Suprapubic skin (tissue), 4 donors: ENCODE data around the gene RHOF. TPM values are rescaled to one million over a fixed set of nuclear protein-coding genes. Genes with fewer than 3 reads are reported as not detected.

Experiments used
- DNase-seq, 2 donors: peaks; one replicate each; pipeline ENCODE4 v3.0.0-alpha.2; 2019; ENCODE audit warnings: low spot score in 2 of 2
- H3K27ac ChIP-seq: fragments of 200-600 bp; sonication (generic); one replicate; pipeline ENCODE4 v1.5.1; 2019
- H3K27me3 ChIP-seq: fragments of 200-600 bp; sonication (generic); one replicate; pipeline ENCODE4 v1.5.1; 2019
- H3K36me3 ChIP-seq: fragments of 200-600 bp; sonication (generic); one replicate; pipeline ENCODE4 v1.5.1; 2019
- H3K4me1 ChIP-seq: fragments of 200-600 bp; sonication (generic); one replicate; pipeline ENCODE4 v1.5.1; 2019
- H3K4me3 ChIP-seq: fragments of 200-600 bp; sonication (generic); one replicate; pipeline ENCODE4 v1.5.1; 2019; ENCODE audit warnings: mild to moderate bottlenecking
- H3K9me3 ChIP-seq: fragments of 200-600 bp; sonication (generic); one replicate; pipeline ENCODE4 v1.5.1; 2019
- EP300 ChIP-seq: sonication (generic); formaldehyde crosslinking; IDR thresholded peaks from one replicate; pipeline ENCODE4 v1.6.1; 2017; ENCODE audit warnings: antibody characterized with exemption
- POLR2A ChIP-seq, 2 donors: fragments of 450-650 bp; IDR thresholded peaks; one replicate each; pipeline ENCODE4 v1.6.1; 2017; ENCODE audit warnings: antibody characterized with exemption in 2 of 2, mild to moderate bottlenecking in 2 of 2, moderate library complexity in 2 of 2
- POLR2AphosphoS5 ChIP-seq, 3 donors: sonication (generic); formaldehyde crosslinking; IDR thresholded peaks; one replicate each; pipeline ENCODE4 v1.6.1; 2017; ENCODE audit warnings: antibody characterized with exemption in 3 of 3
- WGBS: methylation state at CpG from one replicate; pipeline ENCODE4 v1.1.5; 2018; 5-methylcytosine and 5-hydroxymethylcytosine counted together
- total RNA-seq, 4 donors: library from RNA; depleted of rRNA; stranded (reverse); fragments of >200 nt; gene quantifications; one replicate each; pipeline ENCODE4 v1.1.0, GENCODE V29; 2016
- TF ChIP-seq, protein P1 (sequence below), 2 donors: fragments of 200-600 bp in 1 of 2; fragments of 450-650 bp in 1 of 2; sonication (generic) in 1 of 2; IDR thresholded peaks; one replicate each; pipeline ENCODE4 v1.5.1; 2016 to 2019; ENCODE audit warnings: antibody characterized with exemption in 2 of 2, mild to moderate bottlenecking in 1 of 2, moderate library complexity in 1 of 2

RHOF gene
- total RNA-seq, 4 donors from 2014 or later = 6.6 to 20.4 (median 17.5) TPM

DNA sequence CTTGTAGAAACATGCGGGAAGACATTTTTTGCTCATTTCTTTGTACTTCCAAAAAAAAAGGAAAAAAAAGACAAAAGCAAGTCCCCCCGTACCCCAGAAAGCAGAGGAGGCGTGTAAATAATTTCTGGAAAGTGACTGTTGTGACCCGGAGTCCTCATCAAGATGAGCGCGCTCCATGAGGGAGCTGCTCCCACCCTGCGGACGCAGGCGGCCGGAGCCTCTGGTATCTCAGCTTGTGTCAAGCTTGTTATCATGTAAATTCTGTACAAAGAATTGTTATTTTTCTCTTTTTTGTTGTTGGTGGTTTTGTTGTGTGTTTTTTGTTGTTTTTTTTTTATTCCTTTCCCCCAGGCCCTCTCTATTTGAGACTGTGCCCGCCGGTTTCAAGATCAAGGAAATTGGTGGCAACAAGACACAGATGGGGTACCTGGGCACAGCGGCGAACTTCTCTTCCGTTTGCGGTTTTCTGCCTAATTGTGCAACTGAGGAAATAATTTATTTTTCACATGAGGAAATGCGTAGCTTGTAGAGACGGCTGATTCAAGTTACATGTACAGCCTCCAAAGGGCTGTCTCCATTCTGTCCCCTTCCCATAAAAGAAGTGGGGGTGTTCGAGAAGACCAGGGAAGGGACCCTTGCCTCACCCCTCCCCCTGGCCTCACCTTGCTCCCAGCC, 38.2 kb upstream of the RHOF start:
- TF ChIP-seq POLR2AphosphoS5 (IDR thresholded peaks at IDR 0.05) (no peak), POLR2A (IDR thresholded peaks at IDR 0.05) (no peak), EP300 (no peak)
- TF ChIP-seq, protein P1, sequence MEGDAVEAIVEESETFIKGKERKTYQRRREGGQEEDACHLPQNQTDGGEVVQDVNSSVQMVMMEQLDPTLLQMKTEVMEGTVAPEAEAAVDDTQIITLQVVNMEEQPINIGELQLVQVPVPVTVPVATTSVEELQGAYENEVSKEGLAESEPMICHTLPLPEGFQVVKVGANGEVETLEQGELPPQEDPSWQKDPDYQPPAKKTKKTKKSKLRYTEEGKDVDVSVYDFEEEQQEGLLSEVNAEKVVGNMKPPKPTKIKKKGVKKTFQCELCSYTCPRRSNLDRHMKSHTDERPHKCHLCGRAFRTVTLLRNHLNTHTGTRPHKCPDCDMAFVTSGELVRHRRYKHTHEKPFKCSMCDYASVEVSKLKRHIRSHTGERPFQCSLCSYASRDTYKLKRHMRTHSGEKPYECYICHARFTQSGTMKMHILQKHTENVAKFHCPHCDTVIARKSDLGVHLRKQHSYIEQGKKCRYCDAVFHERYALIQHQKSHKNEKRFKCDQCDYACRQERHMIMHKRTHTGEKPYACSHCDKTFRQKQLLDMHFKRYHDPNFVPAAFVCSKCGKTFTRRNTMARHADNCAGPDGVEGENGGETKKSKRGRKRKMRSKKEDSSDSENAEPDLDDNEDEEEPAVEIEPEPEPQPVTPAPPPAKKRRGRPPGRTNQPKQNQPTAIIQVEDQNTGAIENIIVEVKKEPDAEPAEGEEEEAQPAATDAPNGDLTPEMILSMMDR (IDR thresholded peaks at IDR 0.05) = no peak
- Histone ChIP-seq H3K4me3 (no peak overlapping the region), H3K4me1 (no peaks in the 10 kb centered on the region), H3K36me3 (peaks cover 55% of the 10 kb centered on the region), H3K27ac (no peak overlapping the region), H3K9me3 (no peaks in the 10 kb centered on the region), H3K27me3 (no peaks in the 10 kb centered on the region)
- WGBS = 90% methylated on average over 19 of the region's 19 CpGs
- no peak for DNase-seq

DNA sequence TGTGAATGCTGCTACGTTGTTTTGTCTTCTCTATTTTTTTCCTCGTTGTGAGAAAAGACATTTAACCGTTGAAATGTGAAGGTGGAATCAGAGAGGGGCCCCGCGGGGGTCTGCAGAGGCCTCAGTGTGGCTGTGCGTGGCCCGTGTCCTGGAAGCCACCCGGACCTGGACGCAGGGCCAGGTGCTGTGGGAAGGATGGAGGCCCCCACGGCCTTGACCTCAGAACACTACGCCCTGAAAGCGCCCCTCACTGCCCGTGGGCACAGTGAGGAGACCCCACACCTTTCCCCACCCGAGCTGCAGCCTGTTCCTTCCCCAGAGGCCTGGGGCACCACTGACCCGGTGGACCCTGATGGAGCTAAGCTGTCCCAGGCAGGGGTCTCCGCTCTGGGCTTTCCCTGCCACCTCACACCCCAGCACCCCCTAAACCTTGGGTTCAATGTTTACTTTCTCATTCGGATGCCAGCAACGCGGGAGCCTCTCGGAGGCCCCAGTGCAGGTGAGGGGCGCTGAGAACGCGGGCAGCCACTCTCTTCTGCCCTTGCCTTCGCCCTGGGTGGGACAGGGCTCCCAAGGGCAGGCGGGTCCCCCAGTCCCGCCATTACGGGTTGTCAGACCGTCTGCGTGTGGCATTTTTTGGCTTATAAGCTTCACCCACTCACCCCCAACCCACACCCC, 37.2 kb upstream of the RHOF start:
- Histone ChIP-seq H3K27ac (no peak overlapping the region), H3K36me3 (peaks cover 59% of the 10 kb centered on the region), H3K27me3 (no peaks in the 10 kb centered on the region), H3K4me1 (no peaks in the 10 kb centered on the region), H3K4me3 (no peak overlapping the region), H3K9me3 (no peaks in the 10 kb centered on the region)
- no peak for DNase-seq
- 87% methylated on average over 23 of the region's 29 CpGs for WGBS
- TF ChIP-seq POLR2A (IDR thresholded peaks at IDR 0.05) = no peak
- TF ChIP-seq, protein P1 (IDR thresholded peaks at IDR 0.05) = no peak
- no peak for TF ChIP-seq POLR2AphosphoS5 (IDR thresholded peaks at IDR 0.05)
- no peak for TF ChIP-seq EP300

DNA sequence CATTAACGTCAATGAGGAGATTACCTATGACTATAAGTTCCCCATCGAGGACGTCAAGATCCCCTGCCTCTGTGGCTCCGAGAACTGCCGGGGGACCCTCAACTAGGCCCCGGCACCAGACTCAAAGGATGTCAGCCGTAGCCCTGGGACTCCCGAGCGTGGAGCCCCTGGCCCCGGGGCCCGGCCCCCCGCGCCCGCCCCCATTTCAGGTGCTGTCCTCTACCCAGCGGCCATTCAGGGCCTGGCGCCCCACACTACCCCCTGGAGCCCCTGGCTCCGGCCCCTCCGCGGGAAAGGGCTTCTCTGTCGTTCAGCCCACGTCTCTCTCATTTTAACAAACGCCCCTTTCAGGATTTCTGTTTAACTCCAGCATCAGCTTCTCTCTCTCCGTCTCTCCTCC, 36.6 kb upstream of the RHOF start:
- Histone ChIP-seq H3K36me3 (peaks cover 59% of the 10 kb centered on the region), H3K4me3 (no peak overlapping the region), H3K27me3 (no peaks in the 10 kb centered on the region), H3K4me1 (no peaks in the 10 kb centered on the region), H3K9me3 (no peaks in the 10 kb centered on the region), H3K27ac (no peak overlapping the region)
- WGBS = 95% methylated on average over 17 of the region's 23 CpGs
- no peak for DNase-seq
- TF ChIP-seq, protein P1 (IDR thresholded peaks at IDR 0.05) = no peak
- TF ChIP-seq POLR2A (IDR thresholded peaks at IDR 0.05) (no peak), EP300 (no peak), POLR2AphosphoS5 (IDR thresholded peaks at IDR 0.05) (no peak)

DNA sequence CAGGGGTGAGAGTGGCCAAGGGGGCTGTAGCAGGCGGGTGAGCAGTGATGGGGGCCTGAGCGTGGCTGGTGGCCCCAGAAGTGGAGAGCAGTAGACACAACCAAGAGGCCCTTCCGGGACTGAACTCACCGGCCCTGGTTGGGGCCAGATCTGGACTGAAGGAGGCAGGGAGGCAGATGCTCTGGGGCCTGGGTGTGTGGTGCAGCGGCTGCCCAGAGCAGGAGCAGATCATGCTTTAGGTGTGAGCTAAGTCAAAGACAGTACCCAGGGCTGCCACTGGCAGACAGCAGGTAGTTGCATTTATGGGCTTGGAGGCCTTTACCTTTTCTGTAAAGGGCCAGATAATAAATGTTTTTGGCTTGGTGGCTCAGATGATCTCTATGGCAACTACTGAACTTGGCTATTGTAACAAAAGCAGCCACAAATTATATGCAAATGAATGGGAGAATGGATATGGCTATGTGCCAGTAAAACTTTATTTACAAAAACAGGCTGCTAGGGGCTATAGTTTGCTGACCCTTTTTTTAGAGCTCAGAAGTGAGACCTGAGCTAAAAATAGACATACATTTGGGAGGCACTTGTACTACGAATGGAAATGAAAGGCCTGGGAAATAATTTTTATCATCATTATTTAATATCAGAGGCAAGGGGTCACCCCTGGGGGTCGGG, 35.9 kb upstream of the RHOF start:
- peaks cover 60% of the 10 kb centered on the region for H3K36me3 ChIP-seq
- TF ChIP-seq POLR2A (IDR thresholded peaks at IDR 0.05) (no peak), EP300 (no peak), POLR2AphosphoS5 (IDR thresholded peaks at IDR 0.05) (no peak)
- TF ChIP-seq, protein P1 (IDR thresholded peaks at IDR 0.05) = no peak
- 78% methylated on average over 5 of the region's 7 CpGs for WGBS

DNA sequence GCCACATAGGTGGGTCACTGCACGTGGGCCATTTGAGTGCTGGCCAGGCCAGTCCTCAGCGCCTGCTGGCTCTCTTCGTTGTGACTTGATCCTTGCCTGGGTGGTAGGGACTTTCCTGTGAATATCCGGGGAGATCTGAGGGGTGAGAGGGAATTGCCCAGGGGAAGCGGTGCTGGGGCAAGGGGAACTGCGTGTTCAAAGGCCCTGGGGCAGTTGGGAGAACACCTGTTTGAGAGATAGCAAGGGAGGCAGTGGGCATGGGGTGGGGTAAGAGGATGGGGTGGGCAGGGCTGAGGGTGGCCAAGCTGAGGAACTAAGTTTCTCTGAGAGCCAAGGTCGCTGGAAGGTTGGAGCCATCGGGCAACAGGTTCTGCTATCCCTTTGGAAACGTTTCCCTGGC, 35.3 kb upstream of the RHOF start:
- H3K4me1 ChIP-seq = no peaks in the 10 kb centered on the region
- H3K27me3 ChIP-seq = no peaks in the 10 kb centered on the region
- H3K36me3 ChIP-seq = peaks cover 65% of the 10 kb centered on the region
- DNase-seq = no peak
- no peaks in the 10 kb centered on the region for H3K9me3 ChIP-seq
- no peak overlapping the region for H3K4me3 ChIP-seq
- H3K27ac ChIP-seq = no peak overlapping the region
- WGBS = 66% methylated on average over 9 of the region's 9 CpGs
- no peak for TF ChIP-seq POLR2A (IDR thresholded peaks at IDR 0.05)
- no peak for TF ChIP-seq EP300

More for the DNA sequence above, 35.9 kb upstream of the RHOF start:
- no peak overlapping the region for H3K4me3 ChIP-seq
- H3K27ac ChIP-seq = no peak overlapping the region
- no peaks in the 10 kb centered on the region for H3K4me1 ChIP-seq
- no peak for DNase-seq
- no peaks in the 10 kb centered on the region for H3K27me3 ChIP-seq
- H3K9me3 ChIP-seq = no peaks in the 10 kb centered on the region
